Tibial artery (tissue), 4 donors: ENCODE measurements around the gene OR2W3.

Source experiments
- DNase-seq, 2 donors: peaks; one replicate each; pipeline ENCODE4 v3.0.0-alpha.2; 2019
- H3K27ac ChIP-seq, 2 donors: fragments of 200-600 bp; sonication (generic) in 1 of 2; 1 replicate in 1 of 2; 2 replicates in 1 of 2; pipeline ENCODE4 v1.5.1; 2018 to 2019; ENCODE audit warnings: mild to moderate bottlenecking in 1 of 2
- H3K27me3 ChIP-seq, 2 donors: fragments of 200-600 bp; sonication (generic) in 1 of 2; one replicate each; pipeline versions ENCODE4 v1.5.1 to v1.6.0; 2016 to 2019
- H3K36me3 ChIP-seq, 3 donors: fragments of 200-600 bp; sonication (generic) in 2 of 3; one replicate each; pipeline ENCODE4 v1.5.1; 2016 to 2019; ENCODE audit warnings: mild to moderate bottlenecking in 2 of 3
- H3K4me1 ChIP-seq, 4 donors: fragments of 200-600 bp; sonication (generic) in 2 of 4; 1 replicate in 3 of 4; 2 replicates in 1 of 4; pipeline ENCODE4 v1.5.1; 2016 to 2019
- H3K4me3 ChIP-seq, 2 donors: fragments of 200-600 bp; sonication (generic) in 1 of 2; 1 replicate in 1 of 2; 2 replicates in 1 of 2; pipeline ENCODE4 v1.5.1; 2018 to 2019; ENCODE audit warnings: mild to moderate bottlenecking in 2 of 2
- H3K9me3 ChIP-seq, 3 donors: fragments of 200-600 bp; sonication (generic) in 1 of 3; one replicate each; pipeline ENCODE4 v1.5.1; 2016 to 2019
- CTCF ChIP-seq, 2 experiments: fragments of 200-600 bp in 1 of 2; fragments of 450-650 bp in 1 of 2; IDR thresholded peaks; one replicate each; pipeline ENCODE4 v1.5.1; 2017 to 2019; ENCODE audit warnings: antibody characterized with exemption in 2 of 2, mild to moderate bottlenecking in 1 of 2, moderate library complexity in 1 of 2
- intact Hi-C: fragments of 100-400 bp; cut with DNase I; formaldehyde crosslinking; loops from one replicate; pipeline ENCODE4 v1.15.0; 2023; ENCODE audit warnings: low total_unique reads

OR2W3 gene

GRCh38 chr1:247855911-247856310, 39.5 kb upstream of the OR2W3 start:
- Histone ChIP-seq H3K36me3 (no peaks in the 10 kb centered on the region), H3K27me3 (peaks cover 0 to 18% of the 10 kb centered on the region in 2 donors), H3K4me1 (peaks cover 0 to 11% (median 0%) of the 10 kb centered on the region in 4 donors), H3K9me3 (no peaks in the 10 kb centered on the region), H3K27ac (no peak overlapping the region), H3K4me3 (no peak overlapping the region)
- TF ChIP-seq CTCF (IDR thresholded peaks at IDR 0.05), result no peak
- intact Hi-C loops, result no loop called here
- DNase-seq, result no peak

- Histone ChIP-seq H3K4me1 (peaks cover 0 to 11% (median 0%) of the 10 kb centered on the region in 4 donors), H3K27me3 (peaks cover 0 to 18% of the 10 kb centered on the region in 2 donors), H3K36me3 (no peaks in the 10 kb centered on the region), H3K4me3 (peak within 1 kb of the TSS; percentile 28 to 29), H3K9me3 (no peaks in the 10 kb centered on the region), H3K27ac (no peak within 1 kb of the TSS)
- intact Hi-C loops, result no loop called here
- DNase-seq, result no peak
- TF ChIP-seq CTCF (IDR thresholded peaks at IDR 0.05), result no peak
Measured at GRCh38 chr1:247857069-247857984, 38.1 kb upstream of the OR2W3 start, which contains the start of gene TRIM58. Gene TRIM58 (plus strand): TSS chr1:247857187. CDS start chr1:247857247, 60 bp downstream.

- peaks cover 0 to 18% of the 10 kb centered on the region in 2 donors for H3K27me3 ChIP-seq
- DNase-seq, result no peak
- H3K4me1 ChIP-seq, result peaks cover 0 to 11% (median 0%) of the 10 kb centered on the region in 4 donors
- no peak overlapping the region for H3K4me3 ChIP-seq
- no peaks in the 10 kb centered on the region for H3K9me3 ChIP-seq
- intact Hi-C loops, result no loop called here
- TF ChIP-seq CTCF (IDR thresholded peaks at IDR 0.05), result no peak
- H3K36me3 ChIP-seq, result no peaks in the 10 kb centered on the region
- no peak overlapping the region for H3K27ac ChIP-seq
Measured at GRCh38 chr1:247857985-247858619, 37.3 kb upstream of the OR2W3 start.

GRCh38 chr1:247862756-247863155, 32.6 kb upstream of the OR2W3 start:
- peaks cover 0 to under 1% (median 0%) of the 10 kb centered on the region in 4 donors for H3K4me1 ChIP-seq
- no peak for TF ChIP-seq CTCF (IDR thresholded peaks at IDR 0.05)
- no peak overlapping the region for H3K4me3 ChIP-seq
- no peaks in the 10 kb centered on the region for H3K9me3 ChIP-seq
- H3K27me3 ChIP-seq, result peaks cover 0 to 4% of the 10 kb centered on the region in 2 donors
- H3K27ac ChIP-seq, result no peak overlapping the region
- H3K36me3 ChIP-seq, result no peaks in the 10 kb centered on the region
- intact Hi-C loops, result no loop called here
- DNase-seq, result no peak

- no peak for DNase-seq
- H3K27ac ChIP-seq, result no peak overlapping the region
- peaks cover 0 to 15% (median 0%) of the 10 kb centered on the region in 3 donors for H3K36me3 ChIP-seq
- no peak overlapping the region for H3K4me3 ChIP-seq
- no peaks in the 10 kb centered on the region for H3K4me1 ChIP-seq
- peaks cover 0 to 3% of the 10 kb centered on the region in 2 donors for H3K27me3 ChIP-seq
- no peak for TF ChIP-seq CTCF (IDR thresholded peaks at IDR 0.05)
- intact Hi-C loops, result no loop called here
- H3K9me3 ChIP-seq, result no peaks in the 10 kb centered on the region
Measured at GRCh38 chr1:247864644-247865043, 30.7 kb upstream of the OR2W3 start.
